Astrocyte (in vitro differentiated cells and primary cell): ENCODE results near the gene B2M. TPM values are rescaled to one million over a fixed set of nuclear protein-coding genes. Genes with fewer than 3 reads are reported as not detected.

Experiments used
- DNase-seq: peaks from one replicate; pipeline ENCODE4 v3.0.0-alpha.2; 2010; ENCODE audit warnings: low read depth
- FAIRE-seq: peaks from 2 replicates; lab custom pipeline; 2011; peaks lifted over from hg19 to GRCh38; lab: Jason Lieb, UNC
- H2AFZ ChIP-seq: 2 replicates; pipeline ENCODE4 v1.6.0; 2012; ENCODE audit warnings: low read depth, low read length, inconsistent platforms
- H3K27ac ChIP-seq: 2 replicates; pipeline ENCODE4 v1.5.1; 2011; ENCODE audit warnings: low read depth, low read length, inconsistent platforms
- H3K27me3 ChIP-seq: 2 replicates; pipeline ENCODE4 v1.6.0; 2011; ENCODE audit warnings: low read length, inconsistent platforms; ENCODE audit not compliant: insufficient read depth
- H3K36me3 ChIP-seq: 2 replicates; pipeline ENCODE4 v1.5.1; 2011; ENCODE audit warnings: low read length, inconsistent platforms; ENCODE audit not compliant: insufficient read depth
- H3K4me1 ChIP-seq: 2 replicates; pipeline ENCODE4 v1.5.1; 2011; ENCODE audit warnings: low read length, inconsistent platforms; ENCODE audit not compliant: insufficient read depth
- H3K4me2 ChIP-seq: 2 replicates; pipeline ENCODE4 v1.6.0; 2012; ENCODE audit warnings: low read length, inconsistent platforms
- H3K4me3 ChIP-seq: 2 replicates; pipeline ENCODE4 v1.5.1; 2011; ENCODE audit warnings: low read depth, mild to moderate bottlenecking, low read length, inconsistent platforms; ENCODE audit not compliant: insufficient read depth
- H3K79me2 ChIP-seq: 2 replicates; pipeline ENCODE4 v1.6.0; 2012; ENCODE audit warnings: mild to moderate bottlenecking, low read length, inconsistent platforms; ENCODE audit not compliant: insufficient read depth
- H3K9ac ChIP-seq: 2 replicates; pipeline ENCODE4 v1.6.0; 2012; ENCODE audit warnings: mild to moderate bottlenecking, low read length, inconsistent platforms
- H3K9me3 ChIP-seq: 2 replicates; pipeline ENCODE4 v1.5.1; 2012; ENCODE audit warnings: low read depth, mild to moderate bottlenecking, low read length, inconsistent platforms; ENCODE audit not compliant: insufficient read depth
- H4K20me1 ChIP-seq: 2 replicates; pipeline ENCODE4 v1.6.0; 2012; ENCODE audit warnings: low read length, inconsistent platforms; ENCODE audit not compliant: insufficient read depth
- H3K27ac Mint-ChIP-seq: one replicate; pipeline ENCODE4 v1.8.0; 2021; ENCODE audit warnings: mild to moderate bottlenecking, mixed read lengths; ENCODE audit not compliant: unreplicated experiment
- H3K27me3 Mint-ChIP-seq: one replicate; pipeline ENCODE4 v1.8.0; 2021; ENCODE audit warnings: low read depth, mixed read lengths; ENCODE audit not compliant: unreplicated experiment
- H3K36me3 Mint-ChIP-seq: one replicate; pipeline ENCODE4 v1.8.0; 2021; ENCODE audit warnings: low read depth, mixed read lengths; ENCODE audit not compliant: unreplicated experiment
- H3K4me1 Mint-ChIP-seq: one replicate; pipeline ENCODE4 v1.8.0; 2021; ENCODE audit warnings: low read depth, mixed read lengths; ENCODE audit not compliant: unreplicated experiment
- H3K4me3 Mint-ChIP-seq: one replicate; pipeline ENCODE4 v1.8.0; 2021; ENCODE audit warnings: mild to moderate bottlenecking, moderate library complexity, mixed read lengths; ENCODE audit not compliant: unreplicated experiment
- H3K9me3 Mint-ChIP-seq: one replicate; pipeline ENCODE4 v1.8.0; 2021; ENCODE audit warnings: mild to moderate bottlenecking, mixed read lengths; ENCODE audit not compliant: unreplicated experiment
- CTCF ChIP-seq: IDR thresholded peaks from 2 replicates; pipeline ENCODE4 v1.5.1; 2011; ENCODE audit warnings: low read depth, mild to moderate bottlenecking, inconsistent platforms, low read length, moderate library complexity; ENCODE audit not compliant: insufficient read depth
- EZH2 ChIP-seq: IDR thresholded peaks from 2 replicates; pipeline ENCODE4 v1.6.1; 2012; ENCODE audit warnings: mild to moderate bottlenecking, low read length, inconsistent platforms; ENCODE audit not compliant: insufficient read depth
- total RNA-seq: library from RNA; stranded (reverse); gene quantifications from 2 replicates; pipeline ENCODE4 v1.2.1, GENCODE V29; 2021

B2M gene
- total RNA-seq, 1 donor from 2014 or later: 1,708 TPM

- peak; percentile 22 for DNase-seq
- H3K9ac ChIP-seq: peak overlapping the region; percentile 100
- H4K20me1 ChIP-seq: peaks cover 36% of the 10 kb centered on the region
- peak overlapping the region; percentile 98 for H3K27ac ChIP-seq
- H3K4me2 ChIP-seq: peak overlapping the region; percentile 89
- Mint-ChIP-seq H3K27me3 (no peaks in the 10 kb centered on the region), H3K36me3 (peaks cover 4% of the 10 kb centered on the region), H3K9me3 (no peaks in the 10 kb centered on the region), H3K27ac (peak overlapping the region; percentile 99), H3K4me1 (peaks cover 5% of the 10 kb centered on the region), H3K4me3 (peak overlapping the region; percentile 96)
- peak overlapping the region; percentile 93 for H3K4me3 ChIP-seq
- no peak for FAIRE-seq
- peaks cover 3% of the 10 kb centered on the region for H3K36me3 ChIP-seq
- TF ChIP-seq EZH2 (no peak), CTCF (peak; percentile 26)
- peaks cover 42% of the 10 kb centered on the region for H3K79me2 ChIP-seq
- H3K4me1 ChIP-seq: peaks cover 9% of the 10 kb centered on the region
- H2AFZ ChIP-seq: peak overlapping the region; percentile 73
- H3K27me3 ChIP-seq: no peaks in the 10 kb centered on the region
- no peaks in the 10 kb centered on the region for H3K9me3 ChIP-seq
Observed at GRCh38 chr15:44710236-44711095, 851 bp upstream of the B2M start.

GRCh38 chr15:44711743-44712345, 527 bp downstream of the B2M start:
- H3K4me3 ChIP-seq: peak overlapping the region; percentile 93
- peaks cover 4% of the 10 kb centered on the region for H3K36me3 Mint-ChIP-seq
- H3K27ac ChIP-seq: peak overlapping the region; percentile 98
- no peaks in the 10 kb centered on the region for H3K27me3 ChIP-seq
- H3K4me1 Mint-ChIP-seq: peaks cover 7% of the 10 kb centered on the region
- H3K4me1 ChIP-seq: peaks cover 9% of the 10 kb centered on the region
- no peaks in the 10 kb centered on the region for H3K9me3 ChIP-seq
- no peak for FAIRE-seq
- H3K4me3 Mint-ChIP-seq: peak overlapping the region; percentile 96
- H2AFZ ChIP-seq: peak overlapping the region; percentile 73
- H3K9me3 Mint-ChIP-seq: no peaks in the 10 kb centered on the region
- peaks cover 50% of the 10 kb centered on the region for H4K20me1 ChIP-seq
- no peaks in the 10 kb centered on the region for H3K27me3 Mint-ChIP-seq
- H3K9ac ChIP-seq: peak overlapping the region; percentile 100
- H3K36me3 ChIP-seq: peaks cover 17% of the 10 kb centered on the region
- peak overlapping the region; percentile 89 for H3K4me2 ChIP-seq
- H3K79me2 ChIP-seq: peaks cover 46% of the 10 kb centered on the region
- no peak for TF ChIP-seq EZH2
- no peak for TF ChIP-seq CTCF
- peak overlapping the region; percentile 99 for H3K27ac Mint-ChIP-seq
- DNase-seq: peak; percentile 11
